Muscle of leg (tissue), 11 donors: Measurements from ENCODE around the gene DSG2. TPM values are rescaled to one million over a fixed set of nuclear protein-coding genes. Genes with fewer than 3 reads are reported as not detected.

Source experiments
- DNase-seq: peaks from one replicate; pipeline ENCODE4 v3.0.0; 2013
- H3K27ac ChIP-seq: one replicate; pipeline ENCODE4 v1.5.1; 2013; ENCODE audit warnings: mild to moderate bottlenecking, low read length, control low read depth
- H3K27me3 ChIP-seq: one replicate; pipeline ENCODE4 v1.6.1; 2013; ENCODE audit warnings: low read length; ENCODE audit not compliant: control insufficient read depth, insufficient read depth
- H3K36me3 ChIP-seq: one replicate; pipeline ENCODE4 v1.6.1; 2013; ENCODE audit warnings: low read length; ENCODE audit not compliant: control insufficient read depth, insufficient read depth
- H3K4me1 ChIP-seq: one replicate; pipeline ENCODE4 v1.6.1; 2013; ENCODE audit warnings: low read length; ENCODE audit not compliant: control insufficient read depth, insufficient read depth
- H3K4me3 ChIP-seq: one replicate; pipeline ENCODE4 v1.5.1; 2013; ENCODE audit warnings: low read length, control low read depth
- H3K9me3 ChIP-seq: replicated peaks from 2 replicates; pipeline ENCODE4 v1.6.1; 2013; ENCODE audit warnings: low read depth, low read length; ENCODE audit not compliant: control insufficient read depth
- WGBS: methylation state at CpG from one replicate; pipeline ENCODE4 v1.1.5; 2013; ENCODE audit warnings: missing lambda C conversion rate; ENCODE audit not compliant: insufficient coverage; 5-methylcytosine and 5-hydroxymethylcytosine counted together
- polyA plus RNA-seq, 8 donors: library from polyadenylated mRNA; unstranded; fragments of 120-200 nt; gene quantifications; one replicate each; pipeline versions ENCODE4 v1.2.1 to v1.2.3, GENCODE V29; 2013; ENCODE audit warnings: inconsistent platforms in 1 of 8, low replicate concordance in 1 of 8; ENCODE audit not compliant: insufficient read length in 8 of 8, insufficient read depth in 1 of 8
- total RNA-seq: library from RNA; stranded (reverse); fragments of 120-200 nt; gene quantifications from one replicate; pipeline ENCODE4 v1.2.4, GENCODE V29; 2013

The DSG2 gene
- total and polyA plus RNA-seq, 9 donors, result 2.3 to 14.8 (median 8.0) TPM

DNA sequence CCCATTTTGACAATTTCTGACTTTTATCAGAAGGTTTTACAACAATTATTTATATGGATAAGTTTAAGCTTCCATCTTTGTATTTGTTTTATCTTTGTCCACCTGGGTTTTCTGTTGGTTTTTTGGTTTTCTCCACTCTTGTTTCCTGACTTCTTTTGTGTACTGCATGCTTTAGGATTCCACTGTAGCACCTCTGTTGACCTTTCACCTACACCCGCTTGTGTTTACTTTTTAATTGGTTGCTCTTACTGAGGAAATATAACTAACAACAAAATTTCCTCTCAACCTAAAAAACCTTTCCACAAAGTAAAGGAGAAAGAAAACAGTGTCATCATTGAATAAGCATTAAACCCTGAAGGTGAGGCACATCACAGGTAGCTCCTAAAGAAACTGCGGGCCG is 53.9 kb downstream of the DSG2 start:
- no peaks in the 10 kb centered on the region for H3K27me3 ChIP-seq
- DNase-seq, result no peak
- H3K4me3 ChIP-seq, result no peak overlapping the region
- no peak overlapping the region for H3K27ac ChIP-seq
- WGBS, result 100% methylated on average over 2 of the region's 3 CpGs
- H3K4me1 ChIP-seq, result no peaks in the 10 kb centered on the region
- no peaks in the 10 kb centered on the region for H3K9me3 ChIP-seq
- H3K36me3 ChIP-seq, result no peaks in the 10 kb centered on the region

DNA sequence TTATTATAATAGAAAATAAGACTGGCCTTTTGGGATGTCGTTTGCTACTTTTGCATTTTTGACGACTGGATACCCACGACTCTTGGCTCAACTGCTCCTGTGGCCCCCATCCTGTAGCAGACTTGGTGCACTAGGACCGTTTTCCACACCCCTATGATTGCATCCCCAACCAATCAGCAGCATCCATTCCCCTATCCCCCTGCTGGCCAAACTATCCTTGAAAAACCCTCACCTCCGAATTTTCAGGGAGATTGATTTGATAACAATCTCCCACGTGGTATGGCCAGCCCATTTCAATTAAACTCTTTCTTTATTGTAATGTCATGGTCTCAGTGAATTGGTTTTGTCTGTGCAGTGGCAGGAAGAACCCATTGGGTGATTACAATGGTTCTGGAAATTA is 55.8 kb downstream of the DSG2 start:
- no peak overlapping the region for H3K27ac ChIP-seq
- no peaks in the 10 kb centered on the region for H3K4me1 ChIP-seq
- H3K9me3 ChIP-seq, result no peaks in the 10 kb centered on the region
- DNase-seq, result no peak
- 45% methylated on average over 3 of the region's 6 CpGs for WGBS
- H3K4me3 ChIP-seq, result no peak overlapping the region
- no peaks in the 10 kb centered on the region for H3K36me3 ChIP-seq
- H3K27me3 ChIP-seq, result no peaks in the 10 kb centered on the region

DNA sequence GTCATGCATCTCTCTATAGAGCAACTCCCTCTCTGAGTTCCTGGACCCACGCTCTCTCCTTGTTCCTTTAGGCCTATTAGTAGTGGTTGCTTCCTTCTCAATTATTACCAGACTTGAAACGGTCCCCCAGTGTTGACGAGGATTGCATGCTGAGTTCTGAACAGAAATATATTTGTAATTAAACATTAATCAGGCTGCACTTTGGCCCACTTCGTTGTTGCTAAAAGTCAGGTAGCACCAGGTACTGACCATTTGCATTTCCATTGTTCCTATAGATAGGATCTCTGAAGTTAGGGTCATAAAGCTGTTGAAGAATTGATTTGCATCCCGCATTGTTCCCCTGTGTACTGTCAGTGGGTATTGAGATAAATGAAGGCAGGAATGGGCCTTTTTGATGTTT is 56.8 kb downstream of the DSG2 start:
- no peaks in the 10 kb centered on the region for H3K4me1 ChIP-seq
- no peak for DNase-seq
- H3K27me3 ChIP-seq, result no peaks in the 10 kb centered on the region
- H3K27ac ChIP-seq, result no peak overlapping the region
- no CpG with 5 or more reads among the region's 5 CpGs for WGBS
- no peaks in the 10 kb centered on the region for H3K9me3 ChIP-seq
- no peak overlapping the region for H3K4me3 ChIP-seq
- H3K36me3 ChIP-seq, result no peaks in the 10 kb centered on the region

- Histone ChIP-seq H3K4me3 (no peak overlapping the region), H3K27me3 (no peaks in the 10 kb centered on the region), H3K4me1 (no peaks in the 10 kb centered on the region), H3K36me3 (no peaks in the 10 kb centered on the region), H3K27ac (no peak overlapping the region), H3K9me3 (no peaks in the 10 kb centered on the region)
- peak; percentile 80 for DNase-seq
- WGBS, result 20% methylated on average over 1 of the region's 7 CpGs
Measured at GRCh38 chr18:31555971-31556747, 58.2 kb downstream of the DSG2 start.

GRCh38 chr18:31557446-31557845 is 59.5 kb downstream of the DSG2 start:
- H3K36me3 ChIP-seq, result no peaks in the 10 kb centered on the region
- WGBS, result no CpG with 5 or more reads among the region's 3 CpGs
- no peak for DNase-seq
- H3K9me3 ChIP-seq, result no peaks in the 10 kb centered on the region
- no peaks in the 10 kb centered on the region for H3K27me3 ChIP-seq
- H3K4me1 ChIP-seq, result no peaks in the 10 kb centered on the region
- H3K27ac ChIP-seq, result no peak overlapping the region
- no peak overlapping the region for H3K4me3 ChIP-seq

DNA sequence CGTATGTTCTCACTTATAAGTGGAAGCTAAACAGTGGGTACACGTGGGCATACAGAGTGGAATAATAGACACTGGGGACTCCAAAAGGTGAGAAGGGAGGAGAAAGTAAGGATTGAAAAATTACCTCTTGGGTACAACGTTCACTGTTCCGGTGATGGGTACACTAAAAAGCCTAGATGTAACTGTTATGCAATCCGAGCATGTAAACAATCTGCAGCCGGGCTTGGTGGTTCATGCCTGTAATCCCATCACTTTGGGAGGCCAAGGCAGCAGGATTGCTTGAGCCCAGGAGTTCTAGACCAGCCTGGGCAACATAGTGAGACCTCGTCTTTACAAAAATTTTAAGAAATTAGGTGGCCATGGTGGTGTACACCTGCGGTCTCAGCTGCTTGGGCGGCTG is 60.6 kb downstream of the DSG2 start:
- no peak for DNase-seq

DNA sequence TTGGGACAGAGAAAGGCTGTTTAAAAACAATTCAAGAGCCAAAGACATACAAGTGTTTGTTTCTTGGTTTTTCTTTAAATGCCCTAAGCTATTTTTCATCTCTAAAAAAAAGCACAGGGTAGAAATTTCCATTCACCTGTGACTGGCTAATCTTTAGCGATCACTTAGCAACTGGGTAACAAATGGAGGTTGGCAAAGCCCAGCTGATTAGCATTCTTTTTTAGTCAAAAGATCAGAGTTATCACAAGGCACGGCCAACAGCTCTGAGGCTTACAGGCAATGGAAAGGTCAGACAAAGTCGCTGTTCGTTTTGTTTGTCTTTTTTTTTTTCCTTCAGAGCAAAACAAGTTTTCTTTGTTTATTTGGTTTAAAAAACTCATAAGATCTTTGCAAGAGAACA is 64.7 kb downstream of the DSG2 start:
- WGBS, result no CpG with 5 or more reads among the region's 4 CpGs

More for the DNA sequence above, 60.6 kb downstream of the DSG2 start:
- Histone ChIP-seq H3K4me3 (no peak overlapping the region), H3K4me1 (no peaks in the 10 kb centered on the region), H3K9me3 (no peaks in the 10 kb centered on the region), H3K27me3 (no peaks in the 10 kb centered on the region), H3K36me3 (no peaks in the 10 kb centered on the region), H3K27ac (no peak overlapping the region)
- WGBS, result 73% methylated on average over 6 of the region's 9 CpGs

DNA sequence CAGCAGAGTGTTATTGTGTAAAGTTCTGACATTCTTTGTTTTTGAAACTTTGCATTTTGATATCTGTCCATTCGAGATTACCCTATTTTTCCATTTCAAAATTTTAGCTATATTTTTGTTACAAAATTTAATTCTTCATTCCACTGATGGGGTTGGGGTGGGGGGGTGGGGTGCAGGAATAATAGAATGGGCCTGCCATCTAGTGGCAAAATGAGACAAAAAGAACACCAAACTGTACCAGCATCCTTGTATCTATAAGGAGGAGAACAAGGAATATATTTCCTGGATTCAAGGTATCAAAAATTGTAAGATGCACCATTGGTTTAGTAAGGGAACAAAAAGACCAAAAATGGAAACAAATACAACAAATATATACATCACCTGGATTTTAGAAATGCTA is 65.8 kb downstream of the DSG2 start:
- no CpG with 5 or more reads among the region's 1 CpG for WGBS
- Histone ChIP-seq H3K27ac (no peak overlapping the region), H3K36me3 (no peaks in the 10 kb centered on the region), H3K27me3 (no peaks in the 10 kb centered on the region), H3K4me3 (no peak overlapping the region), H3K4me1 (no peaks in the 10 kb centered on the region), H3K9me3 (no peaks in the 10 kb centered on the region)
- DNase-seq, result no peak

More for the DNA sequence above, 64.7 kb downstream of the DSG2 start:
- no peaks in the 10 kb centered on the region for H3K9me3 ChIP-seq
- no peaks in the 10 kb centered on the region for H3K4me1 ChIP-seq
- no peak for DNase-seq
- no peak overlapping the region for H3K4me3 ChIP-seq
- H3K27ac ChIP-seq, result no peak overlapping the region
- no peaks in the 10 kb centered on the region for H3K27me3 ChIP-seq
- no peaks in the 10 kb centered on the region for H3K36me3 ChIP-seq

- H3K9me3 ChIP-seq, result no peaks in the 10 kb centered on the region
- no peak overlapping the region for H3K27ac ChIP-seq
- H3K4me3 ChIP-seq, result no peak overlapping the region
- H3K27me3 ChIP-seq, result no peaks in the 10 kb centered on the region
- H3K36me3 ChIP-seq, result no peaks in the 10 kb centered on the region
- H3K4me1 ChIP-seq, result no peaks in the 10 kb centered on the region
- DNase-seq, result no peak
- WGBS, result 56% methylated on average over 1 of the region's 2 CpGs
Measured at GRCh38 chr18:31565345-31565744, 67.4 kb downstream of the DSG2 start.

DNA sequence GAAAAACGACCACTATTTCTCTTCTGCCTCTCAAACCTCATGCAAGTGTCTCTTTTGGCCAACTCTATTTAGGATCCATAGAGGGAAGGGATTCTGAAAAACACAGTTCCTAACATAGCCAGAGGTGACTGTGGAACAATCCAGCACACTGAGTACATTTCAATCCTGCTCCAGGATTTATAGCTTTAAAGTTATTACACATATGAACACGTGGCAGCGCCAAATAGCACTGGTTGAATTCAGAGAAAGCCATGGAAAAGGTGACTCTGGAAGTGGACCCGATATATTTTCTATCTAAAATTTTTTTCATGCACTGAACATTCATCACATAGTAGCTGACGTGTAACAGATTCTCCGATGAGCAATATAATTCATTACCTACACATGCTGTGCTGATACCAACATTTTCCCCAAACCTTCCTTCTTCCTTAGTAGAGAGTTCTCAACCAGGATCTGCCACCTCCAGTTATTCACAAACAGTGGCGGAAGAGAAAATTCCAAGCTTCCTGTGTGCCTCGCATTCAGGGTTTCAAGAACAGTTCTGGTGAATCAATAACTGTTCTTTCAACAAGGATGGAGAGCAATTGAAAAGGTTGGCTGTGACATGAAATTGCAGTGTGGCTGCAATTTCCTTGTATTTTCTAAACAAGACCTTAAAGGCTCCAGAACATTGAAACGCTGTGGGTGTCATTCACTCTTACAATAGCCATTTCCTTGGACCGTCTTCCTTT is 68.0 kb downstream of the DSG2 start:
- Histone ChIP-seq H3K4me3 (no peak overlapping the region), H3K9me3 (no peaks in the 10 kb centered on the region), H3K4me1 (no peaks in the 10 kb centered on the region), H3K27me3 (no peaks in the 10 kb centered on the region), H3K27ac (no peak overlapping the region), H3K36me3 (no peaks in the 10 kb centered on the region)
- DNase-seq, result peak; percentile 21
- 73% methylated on average over 3 of the region's 10 CpGs for WGBS
